ENCODE measurements around the gene G6PC1. TPM values are rescaled to one million over a fixed set of nuclear protein-coding genes. Genes with fewer than 3 reads are reported as not detected.
"Not testable (repeated sequence)": the region's sequence is repeated elsewhere in the genome, so short reads cannot be mapped to it uniquely, and the experiment has no call there.

The G6PC1 gene
- total RNA-seq, 2 experiments from 2014 or later: not detected

DNA sequence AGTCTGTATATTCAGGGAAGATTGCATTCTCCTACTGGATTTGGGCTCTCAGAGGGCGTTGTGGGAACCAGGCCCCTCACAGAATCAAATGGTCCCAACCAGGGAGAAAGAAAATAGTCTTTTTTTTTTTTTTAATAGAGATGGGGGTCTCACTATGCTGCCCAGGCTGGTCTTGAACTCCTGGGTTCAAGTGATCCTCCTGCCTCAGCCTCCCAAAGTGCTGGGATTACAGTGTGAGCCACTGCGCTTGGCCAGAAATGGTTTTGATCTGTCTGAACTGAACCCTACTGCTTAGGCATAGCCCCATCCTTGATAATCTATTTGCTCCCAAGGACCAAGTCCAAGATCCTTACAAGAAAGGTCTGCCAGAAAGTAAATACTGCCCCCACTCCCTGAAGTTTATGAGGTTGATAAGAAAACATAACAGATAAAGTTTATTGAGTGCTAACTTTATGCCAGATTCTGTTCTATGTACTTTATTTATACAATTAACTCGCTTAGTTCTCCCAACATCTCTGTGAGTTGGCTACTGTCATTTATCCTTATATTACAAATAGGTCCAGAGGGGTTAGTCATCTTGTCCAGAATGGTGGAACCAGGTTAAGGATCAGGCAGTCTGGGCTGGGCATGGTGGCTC is 13.5 kb downstream of the G6PC1 start:
- Mint-ChIP-seq H3K4me3 (no peak overlapping the region), H3K9me3 (ENCODE audit: low read depth) (no peaks in the 10 kb centered on the region), H3K36me3 (ENCODE audit: low read depth) (no peaks in the 10 kb centered on the region), H3K27ac (no peak overlapping the region), H3K27me3 (peaks cover 10% of the 10 kb centered on the region), H3K4me1 (no peaks in the 10 kb centered on the region)
- POLR2A ChIA-PET: no interaction called here
- CTCF ChIA-PET: no interaction called here
- ATAC-seq (no peak), DNase-seq (no peak)
- intact Hi-C loops (cut with DNase I, micrococcal nuclease): no loop called here

DNA sequence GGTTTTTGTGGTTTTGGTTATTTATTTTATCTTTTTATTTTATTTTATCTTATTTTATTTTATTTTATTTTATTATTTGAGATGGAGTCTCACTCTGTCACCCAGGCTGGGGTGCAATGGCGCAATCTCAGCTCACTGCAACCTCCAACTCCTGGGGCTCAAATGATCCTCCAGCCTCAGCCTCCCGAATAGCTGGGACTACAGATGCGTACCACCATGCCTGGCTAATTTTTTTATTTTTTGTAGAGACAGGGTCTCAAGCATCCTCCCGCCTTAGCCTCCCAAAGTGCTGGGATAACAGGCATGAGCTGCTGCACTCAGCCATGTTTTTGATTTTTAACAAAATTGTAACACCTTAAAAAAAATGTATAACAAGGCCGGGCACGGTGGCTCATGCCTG is 14.7 kb downstream of the G6PC1 start:
- H3K27ac Mint-ChIP-seq; DNase-seq; H3K36me3 Mint-ChIP-seq (ENCODE audit: low read depth); H3K9me3 Mint-ChIP-seq (ENCODE audit: low read depth); CTCF ChIA-PET; intact Hi-C loops (cut with DNase I, micrococcal nuclease); ATAC-seq; POLR2A ChIA-PET; H3K4me1 Mint-ChIP-seq; H3K4me3 Mint-ChIP-seq; H3K27me3 Mint-ChIP-seq: not testable (repeated sequence)

DNA sequence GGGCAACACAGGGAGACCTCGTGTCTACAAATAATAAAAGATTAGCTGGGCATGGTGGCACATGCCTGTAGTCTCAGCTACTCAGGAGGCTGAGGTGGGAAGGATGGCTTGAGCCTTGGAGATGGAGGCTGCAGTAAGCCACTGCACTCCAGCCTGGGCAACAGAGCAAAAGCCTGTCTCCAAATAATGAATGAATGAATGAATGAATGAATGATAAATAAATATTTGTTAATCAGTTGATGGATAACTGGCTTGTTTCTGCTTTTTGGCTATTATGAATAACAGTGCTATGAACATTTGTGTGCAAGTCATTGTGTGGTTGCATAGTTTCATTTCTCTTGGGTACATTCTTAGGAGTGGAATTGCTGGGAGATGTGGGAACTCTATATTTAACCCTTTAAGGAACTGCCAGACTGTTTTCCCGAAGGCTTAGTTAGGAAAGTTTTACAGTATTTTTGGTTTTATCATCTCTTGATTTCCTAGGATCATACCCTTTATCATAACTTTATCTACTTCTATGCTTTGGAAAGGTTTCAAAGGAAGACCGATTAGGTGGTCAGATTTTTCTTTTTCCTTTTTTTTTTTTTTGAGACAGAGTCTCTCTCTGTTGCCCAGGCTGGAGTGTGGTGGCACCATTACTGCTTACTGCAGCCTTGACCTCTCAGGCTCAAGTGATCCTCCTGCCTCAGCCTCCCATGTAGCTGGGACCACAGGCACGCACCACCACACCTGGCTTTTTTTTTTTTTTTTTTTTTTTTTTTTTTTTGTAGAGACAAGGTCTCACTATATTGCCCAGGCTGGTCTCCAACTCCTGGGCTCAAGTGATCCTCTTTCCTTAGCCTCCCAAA is 16.0 kb downstream of the G6PC1 start:
- ATAC-seq; H3K9me3 Mint-ChIP-seq (ENCODE audit: low read depth); POLR2A ChIA-PET; H3K27me3 Mint-ChIP-seq; CTCF ChIA-PET; DNase-seq; H3K36me3 Mint-ChIP-seq (ENCODE audit: low read depth); H3K27ac Mint-ChIP-seq; H3K4me3 Mint-ChIP-seq; intact Hi-C loops (cut with DNase I, micrococcal nuclease); H3K4me1 Mint-ChIP-seq: not testable (repeated sequence)

DNA sequence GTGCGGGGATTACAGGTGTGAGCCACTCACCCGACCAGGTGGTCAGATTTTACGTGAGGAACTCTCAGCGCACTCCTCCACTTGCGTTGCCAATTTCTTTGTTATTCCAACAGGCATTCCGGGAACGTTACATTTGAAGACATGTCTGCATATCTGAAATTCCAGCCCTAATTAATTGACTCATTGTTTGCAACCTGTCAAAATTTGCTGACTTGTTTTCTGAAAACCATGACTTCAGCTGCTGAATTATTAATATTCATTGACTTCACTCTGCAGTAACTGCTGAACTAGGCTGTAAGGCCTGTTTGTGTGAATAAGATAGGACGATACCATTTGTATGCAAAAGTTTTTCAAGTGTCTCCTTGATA is 16.6 kb downstream of the G6PC1 start:
- Mint-ChIP-seq H3K4me1 (no peaks in the 10 kb centered on the region), H3K27me3 (peaks cover 4% of the 10 kb centered on the region), H3K9me3 (ENCODE audit: low read depth) (no peaks in the 10 kb centered on the region), H3K4me3 (no peak overlapping the region), H3K27ac (no peak overlapping the region), H3K36me3 (ENCODE audit: low read depth) (no peaks in the 10 kb centered on the region)
- CTCF ChIA-PET: no interaction called here
- intact Hi-C loops (cut with DNase I, micrococcal nuclease): no loop called here
- no peak for ATAC-seq
- no peak for DNase-seq
- POLR2A ChIA-PET: interaction anchor here (0.7 kb wide), 1 partner anchor 328 kb away, joined by 3 read pairs; no protein-coding TSS in a partner anchor

DNA sequence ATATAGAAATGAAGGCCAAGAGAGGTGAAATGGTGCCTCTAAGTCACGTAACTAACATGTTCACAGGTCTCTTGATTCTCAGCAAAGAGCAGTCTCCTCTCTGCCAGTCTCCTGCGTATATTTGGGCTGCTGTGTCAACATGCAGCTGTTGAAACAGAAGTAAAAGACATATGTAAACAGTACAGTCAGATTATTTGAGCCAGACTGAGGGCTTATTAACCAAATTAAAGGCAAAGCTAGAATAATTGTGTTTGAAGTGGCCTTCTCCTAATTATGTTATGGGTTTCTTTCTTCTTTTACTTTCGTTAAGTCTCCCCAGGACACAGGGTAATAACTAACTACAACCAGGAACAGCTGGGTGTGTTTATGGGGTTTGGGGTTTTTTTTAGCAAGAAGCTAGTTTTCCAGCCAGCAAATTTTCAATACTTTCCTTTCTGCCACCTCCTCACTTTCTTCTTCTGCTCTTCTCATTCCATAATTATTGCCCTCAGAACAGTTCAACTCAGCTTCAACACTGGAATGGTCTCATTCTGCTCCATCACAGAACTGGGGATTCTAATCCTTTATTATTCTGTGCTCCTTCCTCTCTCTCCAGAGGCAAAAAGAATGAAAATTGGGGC is 18.4 kb downstream of the G6PC1 start:
- ATAC-seq: no peak
- ChIA-PET CTCF (interaction anchor here (0.6 to 2.3 kb wide), 3 partner anchors 10 to 95 kb away, joined by 3 to 6 read pairs (median 3); partner anchors contain the start of gene BECN1), POLR2A (no interaction called here)
- DNase-seq: no peak
- no peaks in the 10 kb centered on the region for H3K4me1 Mint-ChIP-seq
- intact Hi-C loops (cut with DNase I, micrococcal nuclease): no loop called here
- H3K4me3 Mint-ChIP-seq: no peak overlapping the region
- no peak overlapping the region for H3K27ac Mint-ChIP-seq
- H3K9me3 Mint-ChIP-seq (ENCODE audit: low read depth): no peaks in the 10 kb centered on the region
- peaks cover 4% of the 10 kb centered on the region for H3K27me3 Mint-ChIP-seq
- no peaks in the 10 kb centered on the region for H3K36me3 Mint-ChIP-seq (ENCODE audit: low read depth)

DNA sequence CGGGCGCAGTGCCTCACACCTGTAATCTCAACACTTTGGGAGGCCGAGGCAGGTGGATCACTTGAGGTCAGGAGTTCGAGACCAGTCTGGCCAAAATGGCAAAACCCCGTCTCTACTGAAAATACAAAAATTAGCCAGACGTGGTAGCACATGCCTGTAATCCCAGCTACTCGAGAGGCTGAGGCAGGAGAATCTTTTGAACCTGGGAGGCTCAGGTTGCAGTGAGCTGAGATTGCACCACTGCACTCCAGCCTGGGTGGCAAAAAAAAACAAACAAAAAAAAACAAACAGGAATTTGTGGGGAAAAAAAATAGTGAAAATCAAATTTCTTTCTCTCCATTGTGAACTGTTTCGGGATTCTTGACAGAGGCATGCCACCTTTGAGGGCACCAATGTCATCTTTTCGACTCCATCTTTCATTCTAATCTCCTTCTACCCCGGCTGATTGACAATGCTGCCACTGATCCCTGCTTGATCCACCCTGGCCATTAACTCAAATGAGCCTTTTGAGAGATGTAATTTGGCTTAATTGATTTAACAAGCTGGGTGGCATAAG is 19.0 kb downstream of the G6PC1 start:
- ATAC-seq; intact Hi-C loops (cut with DNase I, micrococcal nuclease); H3K27me3 Mint-ChIP-seq; H3K4me3 Mint-ChIP-seq; H3K36me3 Mint-ChIP-seq (ENCODE audit: low read depth); H3K27ac Mint-ChIP-seq; H3K9me3 Mint-ChIP-seq (ENCODE audit: low read depth); H3K4me1 Mint-ChIP-seq; DNase-seq: not testable (repeated sequence)
- POLR2A ChIA-PET: interaction anchor here (0.8 kb wide), 1 partner anchor 10 kb away, joined by 3 read pairs; no protein-coding TSS in a partner anchor
- CTCF ChIA-PET: interaction anchor here (0.6 to 2.3 kb wide), 4 partner anchors 10 to 95 kb away, joined by 3 to 6 read pairs (median 3); partner anchors contain the start of gene BECN1

DNA sequence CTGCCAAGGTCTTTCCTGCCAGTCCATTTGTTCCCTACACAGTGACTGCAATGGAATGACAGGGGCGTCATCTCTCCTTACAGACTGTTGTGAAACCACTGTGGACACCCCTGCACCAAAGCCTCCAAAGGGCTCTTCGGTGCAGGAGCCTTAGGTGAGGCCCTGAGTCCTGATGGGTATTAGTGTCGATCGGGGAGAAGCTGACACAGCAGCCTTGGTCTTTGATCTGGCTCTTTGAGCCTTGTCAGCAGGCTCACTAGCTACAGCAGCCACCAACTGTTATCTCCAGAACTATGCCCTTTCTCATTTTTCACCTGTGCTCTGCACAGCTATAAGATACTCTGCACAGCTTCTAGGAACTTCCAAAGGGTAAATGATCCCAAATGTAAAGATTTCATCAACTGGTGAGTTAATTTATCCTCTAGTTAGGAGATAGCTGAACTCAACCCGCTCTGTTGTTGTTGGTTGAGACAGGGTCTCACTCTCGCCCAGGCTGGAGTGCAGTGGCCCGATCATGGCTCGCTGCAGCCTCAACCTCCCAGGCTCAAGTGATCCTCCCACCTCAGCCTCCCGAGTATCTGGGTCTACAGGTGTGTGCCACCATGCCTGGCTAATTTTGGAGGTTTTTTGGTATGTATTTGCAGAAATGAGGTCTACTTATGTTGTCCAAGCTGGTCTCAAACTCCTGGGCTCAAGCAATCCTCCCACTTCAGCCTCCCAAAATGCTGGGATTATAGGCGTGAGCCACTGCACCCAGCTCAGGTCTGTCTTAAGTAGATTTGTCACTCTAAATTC is 19.7 kb downstream of the G6PC1 start:
- ATAC-seq (no peak), DNase-seq (no peak)
- intact Hi-C loops (cut with DNase I, micrococcal nuclease): no loop called here
- CTCF ChIA-PET: interaction anchor here (0.8 to 2.3 kb wide), 2 partner anchors 9 to 16 kb away, joined by 3 to 6 read pairs; no protein-coding TSS in a partner anchor
- Mint-ChIP-seq H3K9me3 (ENCODE audit: low read depth) (no peaks in the 10 kb centered on the region), H3K27ac (no peak overlapping the region), H3K27me3 (peaks cover 4% of the 10 kb centered on the region), H3K4me1 (no peaks in the 10 kb centered on the region), H3K4me3 (no peak overlapping the region), H3K36me3 (ENCODE audit: low read depth) (no peaks in the 10 kb centered on the region)
- POLR2A ChIA-PET: interaction anchor here (0.6 to 0.8 kb wide), 2 partner anchors 9 to 12 kb away, joined by 3 to 7 read pairs; no protein-coding TSS in a partner anchor

DNA sequence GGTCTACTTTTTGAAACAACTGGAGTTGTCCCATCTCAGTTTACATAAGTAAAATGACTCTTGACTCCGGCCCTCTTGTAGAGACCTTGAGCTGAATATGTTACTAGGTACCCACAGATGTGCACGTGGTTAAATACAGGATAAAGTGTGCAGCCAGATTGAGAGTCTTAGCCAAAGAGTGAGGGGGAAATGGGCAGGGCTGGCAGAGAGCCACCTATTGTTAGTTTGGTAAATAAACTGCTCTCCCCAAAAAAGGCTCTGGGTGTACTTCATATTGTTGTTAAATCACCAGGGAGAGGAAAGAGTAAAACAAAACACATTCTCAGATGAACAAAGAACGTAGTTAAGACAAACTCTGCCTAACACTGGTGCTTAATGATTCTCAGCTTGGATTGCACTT is 20.3 kb downstream of the G6PC1 start:
- ATAC-seq: no peak
- no peak overlapping the region for H3K4me3 Mint-ChIP-seq
- peaks cover 4% of the 10 kb centered on the region for H3K27me3 Mint-ChIP-seq
- POLR2A ChIA-PET: interaction anchor here (0.6 kb wide), 1 partner anchor 12 kb away, joined by 7 read pairs; no protein-coding TSS in a partner anchor
- no peaks in the 10 kb centered on the region for H3K9me3 Mint-ChIP-seq (ENCODE audit: low read depth)
- CTCF ChIA-PET: no interaction called here
- H3K36me3 Mint-ChIP-seq (ENCODE audit: low read depth): no peaks in the 10 kb centered on the region
- DNase-seq: no peak
- H3K4me1 Mint-ChIP-seq: no peaks in the 10 kb centered on the region
- intact Hi-C loops (cut with DNase I, micrococcal nuclease): no loop called here
- no peak overlapping the region for H3K27ac Mint-ChIP-seq

DNA sequence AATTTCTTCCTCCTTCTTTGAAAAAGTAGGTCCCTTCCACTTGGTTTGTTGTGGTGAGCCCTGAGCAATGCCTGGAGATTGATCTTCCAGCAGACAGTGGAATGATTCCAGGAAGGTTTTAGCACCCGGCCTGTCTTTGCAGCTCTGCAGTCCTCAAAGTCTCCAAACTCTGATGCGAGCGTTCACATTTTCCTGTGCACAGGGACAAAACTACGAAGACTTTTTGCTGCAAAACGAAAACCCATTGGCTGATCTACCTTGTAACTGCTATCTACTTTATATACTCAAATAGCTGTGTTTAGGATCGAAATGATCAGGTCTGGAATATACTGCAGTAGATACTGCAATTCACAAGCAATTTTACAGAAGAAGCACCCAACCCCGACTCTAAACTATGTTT is 21.7 kb downstream of the G6PC1 start:
- intact Hi-C loops (cut with DNase I, micrococcal nuclease): no loop called here
- CTCF ChIA-PET: no interaction called here
- POLR2A ChIA-PET: no interaction called here
- no peaks in the 10 kb centered on the region for H3K36me3 Mint-ChIP-seq (ENCODE audit: low read depth)
- H3K4me3 Mint-ChIP-seq: no peak overlapping the region
- no peaks in the 10 kb centered on the region for H3K4me1 Mint-ChIP-seq
- H3K27ac Mint-ChIP-seq: no peak overlapping the region
- no peaks in the 10 kb centered on the region for H3K9me3 Mint-ChIP-seq (ENCODE audit: low read depth)
- ATAC-seq (no peak), DNase-seq (no peak)
- peaks cover 4% of the 10 kb centered on the region for H3K27me3 Mint-ChIP-seq

DNA sequence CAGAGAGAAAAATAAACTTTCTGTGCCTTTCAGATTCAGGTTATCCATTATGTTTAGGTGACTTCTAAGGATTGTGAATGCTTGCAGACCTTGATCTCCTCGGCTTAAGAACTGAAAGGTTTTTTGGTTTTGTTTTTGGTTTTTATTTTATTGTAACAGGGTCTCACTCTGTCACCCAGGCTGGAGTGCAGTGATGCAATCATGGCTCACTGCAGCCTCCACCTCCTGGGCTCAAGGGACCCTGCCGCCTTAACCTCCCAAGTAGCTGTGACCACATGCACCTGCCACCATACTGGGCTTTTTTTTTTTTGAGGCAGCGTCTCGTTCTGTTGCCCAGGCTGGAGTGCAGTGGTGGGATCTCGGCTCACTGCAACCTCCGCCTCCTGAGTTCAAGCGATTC is 22.9 kb downstream of the G6PC1 start:
- H3K4me1 Mint-ChIP-seq; H3K9me3 Mint-ChIP-seq (ENCODE audit: low read depth); H3K27me3 Mint-ChIP-seq; H3K4me3 Mint-ChIP-seq; DNase-seq; H3K36me3 Mint-ChIP-seq (ENCODE audit: low read depth); CTCF ChIA-PET; ATAC-seq; POLR2A ChIA-PET; intact Hi-C loops (cut with DNase I, micrococcal nuclease); H3K27ac Mint-ChIP-seq: not testable (repeated sequence)

DNA sequence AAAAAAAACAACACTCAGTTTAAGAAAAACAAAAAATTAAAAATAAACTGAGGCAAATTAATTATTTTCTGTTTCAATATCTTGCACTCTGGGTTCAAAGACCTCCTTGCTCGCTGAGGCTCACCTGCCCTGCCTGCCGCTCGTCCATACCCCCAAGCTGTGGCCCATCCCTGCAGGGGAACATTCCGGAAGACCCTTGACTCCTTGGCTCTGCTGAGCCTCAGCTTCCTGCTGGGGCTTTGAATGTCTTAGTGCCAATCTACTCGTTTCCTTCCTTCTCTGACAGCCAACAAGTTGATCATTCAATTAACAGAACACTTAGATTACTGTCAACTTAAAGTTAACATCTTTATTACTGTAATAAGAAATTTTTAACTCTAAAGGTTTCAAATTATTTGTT is 24.3 kb downstream of the G6PC1 start:
- Mint-ChIP-seq H3K4me3 (no peak overlapping the region), H3K9me3 (ENCODE audit: low read depth) (no peaks in the 10 kb centered on the region), H3K27ac (no peak overlapping the region), H3K27me3 (peaks cover 1% of the 10 kb centered on the region), H3K36me3 (ENCODE audit: low read depth) (no peaks in the 10 kb centered on the region), H3K4me1 (peaks cover 10% of the 10 kb centered on the region)
- DNase-seq: no peak
- ChIA-PET POLR2A (no interaction called here), CTCF (interaction anchor here (0.6 to 0.9 kb wide), 2 partner anchors 73 to 105 kb away, joined by 3 read pairs; partner anchors contain the start of gene RPL27)
- no peak for ATAC-seq
- intact Hi-C loops (cut with DNase I, micrococcal nuclease): loop anchor here in 1 of 2 experiments (5.0 kb wide), 1 partner anchor 103 kb away; the partner anchor contains the start of gene BECN1
